Osteocyte (in vitro differentiated cells): ENCODE measurements around the gene SLAIN2. TPM values are rescaled to one million over a fixed set of nuclear protein-coding genes. Genes with fewer than 3 reads are reported as not detected.

Experiments used
- DNase-seq: peaks from one replicate; pipeline ENCODE4 v3.0.0; 2021; ENCODE audit warnings: mixed read lengths; ENCODE audit not compliant: unreplicated experiment; ENCODE audit errors: extremely low spot score
- H3K27ac Mint-ChIP-seq: one replicate; pipeline ENCODE4 v1.8.0; 2021; ENCODE audit warnings: mild to moderate bottlenecking, mixed read lengths; ENCODE audit not compliant: unreplicated experiment
- H3K27me3 Mint-ChIP-seq: one replicate; pipeline ENCODE4 v1.8.0; 2021; ENCODE audit warnings: mixed read lengths; ENCODE audit not compliant: unreplicated experiment
- H3K36me3 Mint-ChIP-seq: one replicate; pipeline ENCODE4 v1.8.0; 2021; ENCODE audit warnings: mixed read lengths; ENCODE audit not compliant: unreplicated experiment
- H3K4me1 Mint-ChIP-seq: one replicate; pipeline ENCODE4 v1.8.0; 2021; ENCODE audit warnings: mixed read lengths; ENCODE audit not compliant: unreplicated experiment
- H3K4me3 Mint-ChIP-seq: one replicate; pipeline ENCODE4 v1.8.0; 2021; ENCODE audit warnings: mild to moderate bottlenecking, moderate library complexity, mixed read lengths; ENCODE audit not compliant: unreplicated experiment
- H3K9me3 Mint-ChIP-seq: one replicate; pipeline ENCODE4 v1.8.0; 2021; ENCODE audit warnings: mixed read lengths; ENCODE audit not compliant: unreplicated experiment
- CTCF ChIP-seq: fragments of 200-600 bp; sonication (generic); IDR thresholded peaks from 2 replicates; pipeline ENCODE4 v1.5.0; 2021; ENCODE audit warnings: antibody characterized with exemption, mild to moderate bottlenecking, moderate library complexity
- total RNA-seq: library from RNA; stranded (reverse); gene quantifications from 2 replicates; pipeline ENCODE4 v1.2.1, GENCODE V29; 2021

SLAIN2 gene
- total RNA-seq, 1 donor from 2014 or later, result 82.7 TPM

GRCh38 chr4:48461000-48461399 lies 119.7 kb downstream of the SLAIN2 start:
- Mint-ChIP-seq H3K9me3 (peaks cover 7% of the 10 kb centered on the region), H3K4me1 (no peaks in the 10 kb centered on the region), H3K4me3 (no peak overlapping the region)

GRCh38 chr4:48462363-48462762 lies 121.0 kb downstream of the SLAIN2 start:
- Mint-ChIP-seq H3K27ac (no peak overlapping the region), H3K4me3 (no peak overlapping the region), H3K9me3 (peaks cover 7% of the 10 kb centered on the region), H3K36me3 (no peaks in the 10 kb centered on the region), H3K27me3 (peaks cover 24% of the 10 kb centered on the region), H3K4me1 (peaks cover 1% of the 10 kb centered on the region)
- TF ChIP-seq CTCF, result no peak
- no peak for DNase-seq

More at GRCh38 chr4:48461000-48461399, 119.7 kb downstream of the SLAIN2 start:
- Mint-ChIP-seq H3K27me3 (peaks cover 31% of the 10 kb centered on the region), H3K36me3 (no peaks in the 10 kb centered on the region), H3K27ac (no peak overlapping the region)
- DNase-seq, result no peak
- TF ChIP-seq CTCF, result no peak

- DNase-seq, result no peak
Measured at GRCh38 chr4:48467442-48467841, 126.1 kb downstream of the SLAIN2 start.

GRCh38 chr4:48467891-48468290 lies 126.6 kb downstream of the SLAIN2 start:
- peaks cover 6% of the 10 kb centered on the region for H3K9me3 Mint-ChIP-seq
- TF ChIP-seq CTCF, result no peak
- DNase-seq, result no peak
- peaks cover 18% of the 10 kb centered on the region for H3K27me3 Mint-ChIP-seq
- H3K36me3 Mint-ChIP-seq, result no peaks in the 10 kb centered on the region
- H3K27ac Mint-ChIP-seq, result no peak overlapping the region
- H3K4me3 Mint-ChIP-seq, result no peak overlapping the region
- peaks cover 7% of the 10 kb centered on the region for H3K4me1 Mint-ChIP-seq

More at GRCh38 chr4:48467442-48467841, 126.1 kb downstream of the SLAIN2 start:
- TF ChIP-seq CTCF, result no peak
- Mint-ChIP-seq H3K4me3 (no peak overlapping the region), H3K27ac (no peak overlapping the region), H3K4me1 (peaks cover 7% of the 10 kb centered on the region), H3K27me3 (peaks cover 18% of the 10 kb centered on the region), H3K9me3 (peaks cover 7% of the 10 kb centered on the region), H3K36me3 (no peaks in the 10 kb centered on the region)

GRCh38 chr4:48470137-48470536 lies 128.8 kb downstream of the SLAIN2 start:
- no peak for DNase-seq
- Mint-ChIP-seq H3K9me3 (no peaks in the 10 kb centered on the region), H3K4me1 (peaks cover 7% of the 10 kb centered on the region), H3K27ac (no peak overlapping the region), H3K4me3 (no peak overlapping the region), H3K36me3 (no peaks in the 10 kb centered on the region), H3K27me3 (peaks cover 24% of the 10 kb centered on the region)
- TF ChIP-seq CTCF, result no peak
